WERI-Rb-1 (cell line): Measurements from ENCODE around the gene MAP3K10.

Experiments used
- DNase-seq: peaks from one replicate; pipeline ENCODE4 v3.0.0-alpha.2; 2020
- H3K27ac ChIP-seq: fragments of 250-450 bp; sonication (Bioruptor Pico); 2 replicates; pipeline ENCODE4 v1.5.1; 2020; ENCODE audit warnings: mild to moderate bottlenecking, moderate library complexity
- H3K27me3 ChIP-seq: fragments of 250-450 bp; sonication (Bioruptor Pico); 2 replicates; pipeline ENCODE4 v1.5.1; 2021; ENCODE audit warnings: mild to moderate bottlenecking, low read depth, moderate library complexity; ENCODE audit not compliant: insufficient read depth, severe bottlenecking
- H3K36me3 ChIP-seq: fragments of 250-450 bp; sonication (Bioruptor Pico); 2 replicates; pipeline ENCODE4 v1.5.1; 2020; ENCODE audit warnings: mild to moderate bottlenecking, moderate library complexity
- H3K4me3 ChIP-seq: 2 replicates; pipeline ENCODE4 v1.5.1; 2011; ENCODE audit warnings: low read depth, mild to moderate bottlenecking, control low read depth, low read length
- H3K9me3 ChIP-seq: fragments of 250-450 bp; sonication (Bioruptor Pico); 2 replicates; pipeline ENCODE4 v1.5.1; 2021; ENCODE audit warnings: mild to moderate bottlenecking, moderate library complexity; ENCODE audit not compliant: severe bottlenecking
- TF ChIP-seq, protein P1 (sequence below): IDR thresholded peaks from 2 replicates; pipeline ENCODE4 v1.5.1; 2011; ENCODE audit warnings: low read depth, mild to moderate bottlenecking, control low read depth, inconsistent platforms, low read length

The MAP3K10 gene

DNA sequence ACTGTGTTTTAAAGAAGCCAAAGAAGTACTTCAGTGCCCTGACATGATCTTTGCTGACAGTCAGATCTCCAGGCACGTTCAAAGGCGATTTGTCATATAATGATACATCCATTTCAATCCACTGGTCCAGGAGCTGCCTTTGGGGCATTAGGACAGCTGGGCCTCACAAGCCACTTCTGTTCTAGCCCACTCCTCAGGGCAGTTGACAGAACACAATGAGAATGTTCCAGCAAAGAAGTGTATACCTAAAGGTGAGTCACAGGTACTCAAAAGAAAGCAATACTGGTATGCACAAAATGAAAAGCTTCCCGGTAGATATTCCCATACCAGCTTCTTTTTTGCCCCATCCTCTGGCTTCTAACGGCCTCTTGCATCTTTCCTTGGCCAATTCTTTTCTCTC, 12.5 kb upstream of the MAP3K10 start:
- Histone ChIP-seq H3K27me3 (no peaks in the 10 kb centered on the region), H3K4me3 (no peak overlapping the region), H3K27ac (no peak overlapping the region), H3K9me3 (no peaks in the 10 kb centered on the region), H3K36me3 (no peaks in the 10 kb centered on the region)
- no peak for DNase-seq
- TF ChIP-seq, protein P1, sequence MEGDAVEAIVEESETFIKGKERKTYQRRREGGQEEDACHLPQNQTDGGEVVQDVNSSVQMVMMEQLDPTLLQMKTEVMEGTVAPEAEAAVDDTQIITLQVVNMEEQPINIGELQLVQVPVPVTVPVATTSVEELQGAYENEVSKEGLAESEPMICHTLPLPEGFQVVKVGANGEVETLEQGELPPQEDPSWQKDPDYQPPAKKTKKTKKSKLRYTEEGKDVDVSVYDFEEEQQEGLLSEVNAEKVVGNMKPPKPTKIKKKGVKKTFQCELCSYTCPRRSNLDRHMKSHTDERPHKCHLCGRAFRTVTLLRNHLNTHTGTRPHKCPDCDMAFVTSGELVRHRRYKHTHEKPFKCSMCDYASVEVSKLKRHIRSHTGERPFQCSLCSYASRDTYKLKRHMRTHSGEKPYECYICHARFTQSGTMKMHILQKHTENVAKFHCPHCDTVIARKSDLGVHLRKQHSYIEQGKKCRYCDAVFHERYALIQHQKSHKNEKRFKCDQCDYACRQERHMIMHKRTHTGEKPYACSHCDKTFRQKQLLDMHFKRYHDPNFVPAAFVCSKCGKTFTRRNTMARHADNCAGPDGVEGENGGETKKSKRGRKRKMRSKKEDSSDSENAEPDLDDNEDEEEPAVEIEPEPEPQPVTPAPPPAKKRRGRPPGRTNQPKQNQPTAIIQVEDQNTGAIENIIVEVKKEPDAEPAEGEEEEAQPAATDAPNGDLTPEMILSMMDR, result no peak

GRCh38 chr19:40184273-40184672, 7.0 kb upstream of the MAP3K10 start:
- Histone ChIP-seq H3K27ac (no peak overlapping the region), H3K4me3 (no peak overlapping the region), H3K27me3 (no peaks in the 10 kb centered on the region), H3K36me3 (no peaks in the 10 kb centered on the region), H3K9me3 (no peaks in the 10 kb centered on the region)
- DNase-seq, result no peak
- TF ChIP-seq, protein P1, result no peak

- peak; percentile 76 for DNase-seq
- Histone ChIP-seq H3K27ac (0 out of 2 replicates have a peak overlapping the region, but pooled peaks have one; percentile 32), H3K27me3 (no peaks in the 10 kb centered on the region), H3K36me3 (no peaks in the 10 kb centered on the region; the same call in 1 of the 2 replicates), H3K4me3 (peak overlapping the region; percentile 50), H3K9me3 (no peaks in the 10 kb centered on the region)
- TF ChIP-seq, protein P1, result peak; percentile 23; the same call in 1 of the 2 replicates
Observed at GRCh38 chr19:40191836-40192646, 815 bp downstream of the MAP3K10 start.

DNA sequence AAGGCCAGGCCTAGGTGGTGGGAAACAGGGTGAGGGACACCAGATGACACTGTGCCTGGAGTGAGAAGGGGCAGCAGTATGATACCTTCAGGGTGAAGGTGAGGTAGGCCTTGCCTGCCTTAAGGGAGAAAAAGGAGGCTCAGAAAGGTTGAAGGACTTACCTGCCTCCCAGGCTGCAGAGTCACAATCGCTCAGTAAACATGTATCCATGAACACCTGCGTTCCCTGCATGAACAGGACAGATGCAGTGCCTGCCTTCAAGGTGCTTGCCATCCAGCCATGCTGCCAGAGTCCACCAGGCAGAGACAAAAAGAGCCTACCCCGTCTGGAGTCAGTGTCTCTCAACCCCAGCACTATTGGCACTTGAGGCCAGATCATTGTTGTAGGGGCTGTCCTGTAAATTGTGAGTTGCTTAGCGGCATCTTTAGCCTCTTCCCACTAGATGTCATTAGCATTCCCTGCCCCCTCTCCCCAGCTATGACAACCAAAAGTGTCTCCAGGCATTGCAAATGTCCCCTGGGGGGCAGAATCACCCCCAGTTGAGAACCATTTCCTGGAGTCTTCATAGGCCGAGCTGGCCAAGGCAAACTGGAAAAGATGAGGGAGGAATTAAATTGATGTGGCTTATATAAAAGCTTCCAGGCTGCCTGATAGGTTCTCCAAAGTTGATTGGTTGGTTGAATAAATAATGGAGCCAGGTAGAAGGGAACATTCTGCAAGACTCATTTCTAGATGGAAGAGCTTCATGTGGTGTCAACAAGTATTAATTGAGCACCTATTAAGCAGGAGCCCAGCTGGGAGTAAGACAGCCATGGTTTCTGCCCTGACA, 1.7 kb downstream of the MAP3K10 start:
- H3K4me3 ChIP-seq, result no peak overlapping the region
- no peak overlapping the region for H3K27ac ChIP-seq
- no peaks in the 10 kb centered on the region; the same call in 1 of the 2 replicates for H3K36me3 ChIP-seq
- no peaks in the 10 kb centered on the region for H3K9me3 ChIP-seq
- DNase-seq, result no peak
- TF ChIP-seq, protein P1, result no peak
- H3K27me3 ChIP-seq, result no peaks in the 10 kb centered on the region

DNA sequence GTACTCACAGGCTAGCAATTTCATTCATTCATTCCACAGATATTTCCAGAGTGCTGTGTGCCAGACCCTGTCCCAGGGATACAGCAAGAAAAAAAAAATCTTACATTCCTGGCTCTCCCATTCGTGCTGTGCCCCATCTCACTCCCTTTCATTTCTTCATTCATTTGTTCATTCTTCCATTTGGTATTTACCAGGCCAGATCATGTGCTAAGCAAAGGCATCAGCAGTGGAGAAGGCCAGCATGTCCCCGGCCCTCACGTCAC, 2.3 kb downstream of the MAP3K10 start:
- Histone ChIP-seq H3K27me3 (no peaks in the 10 kb centered on the region), H3K36me3 (no peaks in the 10 kb centered on the region; the same call in 1 of the 2 replicates), H3K9me3 (no peaks in the 10 kb centered on the region), H3K27ac (no peak overlapping the region), H3K4me3 (no peak overlapping the region)
- TF ChIP-seq, protein P1, result no peak
- DNase-seq, result no peak
